CD4-positive, alpha-beta memory T cell (primary cell): ENCODE data around the gene NRG3. TPM values are rescaled to one million over a fixed set of nuclear protein-coding genes. Genes with fewer than 3 reads are reported as not detected.

Experiments used
- CTCF ChIA-PET: fragments of 350-600 bp; sonication (Branson Sonifier 250); formaldehyde crosslinking; loops from one replicate; lab custom pipeline; 2021; ENCODE audit warnings: inconsistent platforms; ENCODE audit not compliant: partially characterized antibody; lab: Charles Lee
- POLR2A ChIA-PET: fragments of 350-600 bp; sonication (Branson Sonifier 250); formaldehyde crosslinking; loops from one replicate; lab custom pipeline; 2021; ENCODE audit not compliant: partially characterized antibody; lab: Charles Lee
- DNase-seq, 5 donors: peaks; one replicate each; pipeline versions ENCODE4 v3.0.0 to v3.0.0-alpha.2; 2020 to 2022; ENCODE audit warnings: mixed read lengths in 1 of 5
- H3K27ac ChIP-seq: one replicate; pipeline ENCODE4 v1.7.0; 2013; ENCODE audit warnings: low read depth, low read length
- H3K27me3 ChIP-seq: 2 replicates; pipeline ENCODE4 v1.7.0; 2013; ENCODE audit warnings: mild to moderate bottlenecking, low read length, moderate library complexity; ENCODE audit not compliant: insufficient read depth
- H3K36me3 ChIP-seq: 2 replicates; pipeline ENCODE4 v1.7.0; 2013; ENCODE audit warnings: mild to moderate bottlenecking, low read length, moderate library complexity; ENCODE audit not compliant: insufficient read depth
- H3K4me1 ChIP-seq: 2 replicates; pipeline ENCODE4 v1.7.0; 2013; ENCODE audit warnings: mild to moderate bottlenecking, low read length, moderate library complexity; ENCODE audit not compliant: insufficient read depth
- H3K4me3 ChIP-seq, 2 donors: one replicate each; pipeline ENCODE4 v1.7.0; 2013; ENCODE audit warnings: low read length in 2 of 2, mild to moderate bottlenecking in 1 of 2
- H3K9me3 ChIP-seq, 2 donors: one replicate each; pipeline ENCODE4 v1.7.0; 2013; ENCODE audit warnings: low read length in 2 of 2, control low read depth in 1 of 2; ENCODE audit not compliant: control insufficient read depth in 1 of 2
- H3K27ac Mint-ChIP-seq, 7 donors: one replicate each; pipeline ENCODE4 v1.8.0; 2020 to 2021; ENCODE audit warnings: mixed read lengths in 7 of 7, mild to moderate bottlenecking in 6 of 7, inconsistent platforms in 3 of 7, moderate library complexity in 3 of 7
- H3K27me3 Mint-ChIP-seq, 2 donors: one replicate each; pipeline ENCODE4 v1.8.0; 2020 to 2021; ENCODE audit warnings: mixed read lengths in 2 of 2
- H3K36me3 Mint-ChIP-seq, 2 donors: one replicate each; pipeline ENCODE4 v1.8.0; 2020 to 2021; ENCODE audit warnings: mixed read lengths in 2 of 2, inconsistent platforms in 1 of 2, mild to moderate bottlenecking in 1 of 2
- H3K4me1 Mint-ChIP-seq, 4 donors: one replicate each; pipeline ENCODE4 v1.8.0; 2020 to 2021; ENCODE audit warnings: mixed read lengths in 4 of 4, mild to moderate bottlenecking in 1 of 4
- H3K4me3 Mint-ChIP-seq, 8 donors: one replicate each; pipeline ENCODE4 v1.8.0; 2020 to 2021; ENCODE audit warnings: mixed read lengths in 8 of 8, mild to moderate bottlenecking in 7 of 8, moderate library complexity in 6 of 8, inconsistent platforms in 3 of 8
- H3K9me3 Mint-ChIP-seq, 8 donors: one replicate each; pipeline ENCODE4 v1.8.0; 2020 to 2021; ENCODE audit warnings: mixed read lengths in 8 of 8, mild to moderate bottlenecking in 5 of 8, inconsistent platforms in 3 of 8, moderate library complexity in 1 of 8
- intact Hi-C: fragments of 100-400 bp; cut with micrococcal nuclease; formaldehyde crosslinking; loops from one replicate; pipeline ENCODE4 v1.15.1; 2023
- polyA plus RNA-seq, 2 donors: library from polyadenylated mRNA; unstranded; fragments of 300-500 nt; fragmentation: Illumina TruSeq; gene quantifications; one replicate each; pipeline ENCODE4 v1.2.3, GENCODE V29; 2021
- total RNA-seq, 2 experiments: library from RNA; stranded (reverse); gene quantifications; one replicate each; pipeline ENCODE4 v1.2.3, GENCODE V29; 2021

NRG3 gene
- total and polyA plus RNA-seq, 4 experiments from 2014 or later, result not detected

DNA sequence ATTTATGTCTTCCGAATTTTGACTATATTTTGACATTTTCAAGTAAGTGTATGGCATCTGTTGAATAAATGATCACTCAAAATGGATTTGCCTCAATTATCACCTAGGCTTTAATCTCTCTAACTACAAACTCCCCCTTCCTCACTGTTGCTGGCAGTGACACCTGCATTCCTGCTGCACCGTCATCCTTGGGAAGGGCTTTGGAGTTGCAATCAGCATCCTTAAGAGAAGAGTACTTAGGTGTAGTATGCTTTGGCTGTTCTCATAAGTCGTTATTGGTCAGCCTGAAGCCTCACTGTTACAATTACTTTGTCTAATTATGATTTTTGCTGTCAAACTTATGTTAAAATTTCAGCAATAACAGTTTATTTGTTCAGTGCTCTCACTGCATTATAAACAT, 415.0 kb downstream of the NRG3 start:
- H3K9me3 Mint-ChIP-seq, result peaks cover 0 to 10% (median 3%) of the 10 kb centered on the region in 8 donors
- CTCF ChIA-PET, result no interaction called here
- POLR2A ChIA-PET, result no interaction called here

DNA sequence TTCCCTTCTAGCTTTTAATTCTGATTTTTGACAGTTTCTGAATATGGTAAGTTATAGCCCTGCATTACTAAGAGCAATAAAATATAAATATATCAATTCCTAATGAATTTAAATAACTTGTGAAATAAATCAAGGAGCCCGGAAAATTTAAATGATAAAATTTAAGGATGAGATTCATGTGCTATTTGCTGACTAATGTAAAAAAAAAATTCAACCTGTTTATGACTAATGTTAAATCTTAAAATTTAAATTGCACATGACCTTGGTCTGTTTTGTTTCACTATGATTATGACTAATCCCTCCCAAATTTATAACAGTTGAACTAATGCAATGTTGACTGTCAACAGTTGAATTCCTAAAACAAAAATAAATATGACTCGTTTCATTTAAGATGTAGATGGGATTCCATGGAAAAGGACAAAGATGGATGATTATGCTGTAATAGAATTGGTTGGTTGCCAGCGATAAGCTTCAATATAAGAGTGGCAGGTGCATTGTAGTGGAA, 419.9 kb downstream of the NRG3 start:
- Histone ChIP-seq H3K9me3 (no peaks in the 10 kb centered on the region), H3K4me1 (no peaks in the 10 kb centered on the region), H3K27ac (no peak overlapping the region), H3K36me3 (no peaks in the 10 kb centered on the region), H3K4me3 (no peak overlapping the region), H3K27me3 (no peaks in the 10 kb centered on the region)
- no peaks in the 10 kb centered on the region for H3K4me1 Mint-ChIP-seq
- H3K36me3 Mint-ChIP-seq, result no peaks in the 10 kb centered on the region
- ChIA-PET POLR2A (no interaction called here), CTCF (no interaction called here)
- intact Hi-C loops, result no loop called here
- H3K9me3 Mint-ChIP-seq, result peaks cover 0 to 10% (median 6%) of the 10 kb centered on the region in 8 donors
- H3K27ac Mint-ChIP-seq, result no peak overlapping the region
- no peak overlapping the region for H3K4me3 Mint-ChIP-seq
- no peaks in the 10 kb centered on the region for H3K27me3 Mint-ChIP-seq
- no peak for DNase-seq

More for the DNA sequence above, 415.0 kb downstream of the NRG3 start:
- no peak overlapping the region for H3K4me3 ChIP-seq
- Mint-ChIP-seq H3K4me3 (no peak overlapping the region), H3K27ac (no peak overlapping the region), H3K36me3 (no peaks in the 10 kb centered on the region), H3K4me1 (no peaks in the 10 kb centered on the region), H3K27me3 (no peaks in the 10 kb centered on the region)
- no peaks in the 10 kb centered on the region for H3K9me3 ChIP-seq
- H3K4me1 ChIP-seq, result no peaks in the 10 kb centered on the region
- no peak for DNase-seq
- intact Hi-C loops, result no loop called here
- no peaks in the 10 kb centered on the region for H3K36me3 ChIP-seq
- H3K27me3 ChIP-seq, result no peaks in the 10 kb centered on the region
- H3K27ac ChIP-seq, result no peak overlapping the region

DNA sequence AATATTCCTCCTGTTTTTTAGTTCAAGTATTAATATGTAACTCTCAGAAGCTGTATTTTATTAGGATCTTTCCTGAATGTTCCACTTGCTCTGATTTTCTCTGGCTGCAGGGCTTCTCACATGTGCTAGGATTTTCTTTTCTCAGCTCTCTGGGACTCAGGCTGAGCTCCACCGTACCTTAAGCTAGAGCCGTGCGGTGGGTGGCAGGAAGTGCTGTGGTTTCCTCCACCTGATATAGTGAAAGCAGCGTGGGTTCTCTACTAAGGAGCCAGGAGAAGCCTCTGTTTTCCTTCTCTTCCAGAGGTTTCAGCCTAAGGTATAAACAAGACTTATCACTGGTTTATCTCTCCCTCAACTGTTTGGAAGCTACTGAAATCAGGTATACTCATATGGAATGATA, 433.6 kb downstream of the NRG3 start:
- H3K4me1 Mint-ChIP-seq, result no peaks in the 10 kb centered on the region
- no peaks in the 10 kb centered on the region for H3K36me3 Mint-ChIP-seq
- ChIA-PET CTCF (no interaction called here), POLR2A (no interaction called here)
- Histone ChIP-seq H3K4me1 (no peaks in the 10 kb centered on the region), H3K27ac (no peak overlapping the region), H3K9me3 (no peaks in the 10 kb centered on the region), H3K36me3 (no peaks in the 10 kb centered on the region), H3K27me3 (no peaks in the 10 kb centered on the region), H3K4me3 (no peak overlapping the region)
- H3K27ac Mint-ChIP-seq, result no peak overlapping the region
- intact Hi-C loops, result no loop called here
- no peak for DNase-seq
- H3K27me3 Mint-ChIP-seq, result no peaks in the 10 kb centered on the region
- no peak overlapping the region for H3K4me3 Mint-ChIP-seq
- H3K9me3 Mint-ChIP-seq, result peaks cover 0 to 14% (median 3%) of the 10 kb centered on the region in 8 donors

DNA sequence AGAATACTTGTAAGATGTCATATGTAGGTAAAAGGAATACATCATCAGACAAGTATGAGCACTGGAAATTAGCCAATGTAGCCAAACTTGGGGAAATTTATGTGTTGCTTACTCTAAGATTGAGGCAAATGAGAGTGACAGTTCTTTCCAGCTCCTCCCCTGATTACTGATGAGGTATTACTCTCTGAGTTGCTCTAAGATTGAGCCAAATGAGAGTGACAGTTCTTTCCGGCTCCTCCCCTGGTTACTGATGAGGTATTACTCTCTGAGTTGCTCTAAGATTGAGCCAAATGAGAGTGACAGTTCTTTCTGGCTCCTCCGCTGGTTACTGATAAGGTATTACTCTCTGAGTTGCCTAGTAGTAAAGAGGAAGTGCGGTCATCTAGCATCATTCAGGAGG, 435.8 kb downstream of the NRG3 start:
- no peak for DNase-seq
- Mint-ChIP-seq H3K4me1 (no peaks in the 10 kb centered on the region), H3K4me3 (no peak overlapping the region), H3K27ac (no peak overlapping the region), H3K36me3 (no peaks in the 10 kb centered on the region), H3K27me3 (no peaks in the 10 kb centered on the region), H3K9me3 (peaks cover 0 to 16% (median 3%) of the 10 kb centered on the region in 8 donors)
- Histone ChIP-seq H3K4me1 (no peaks in the 10 kb centered on the region), H3K4me3 (no peak overlapping the region), H3K36me3 (no peaks in the 10 kb centered on the region), H3K9me3 (no peaks in the 10 kb centered on the region), H3K27me3 (no peaks in the 10 kb centered on the region), H3K27ac (no peak overlapping the region)
- CTCF ChIA-PET, result no interaction called here
- POLR2A ChIA-PET, result no interaction called here
- intact Hi-C loops, result no loop called here

DNA sequence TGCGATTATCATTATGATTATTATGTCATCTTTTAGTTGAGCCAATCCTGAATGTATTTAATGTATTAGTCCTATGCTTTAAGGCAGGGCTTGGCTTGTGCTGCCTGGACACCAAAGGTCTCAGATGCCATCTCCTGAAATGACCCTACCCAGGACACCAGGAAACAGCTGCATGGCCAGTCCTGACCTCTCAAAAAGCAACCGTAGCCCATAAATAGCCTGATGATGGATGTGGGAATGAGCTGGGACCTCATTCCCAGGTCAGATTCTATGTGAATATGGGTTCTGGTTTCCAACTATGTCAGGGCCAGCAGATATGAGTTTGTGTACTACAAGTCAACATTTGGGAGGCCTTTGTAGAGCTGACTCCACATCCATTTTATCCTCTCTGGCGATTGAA, 438.4 kb downstream of the NRG3 start:
- Histone ChIP-seq H3K4me3 (no peak overlapping the region), H3K27me3 (no peaks in the 10 kb centered on the region), H3K36me3 (no peaks in the 10 kb centered on the region), H3K4me1 (no peaks in the 10 kb centered on the region), H3K9me3 (no peaks in the 10 kb centered on the region), H3K27ac (no peak overlapping the region)
- Mint-ChIP-seq H3K27me3 (no peaks in the 10 kb centered on the region), H3K36me3 (no peaks in the 10 kb centered on the region), H3K9me3 (peaks cover 0 to 13% (median 4%) of the 10 kb centered on the region in 8 donors), H3K4me1 (no peaks in the 10 kb centered on the region), H3K27ac (no peak overlapping the region), H3K4me3 (no peak overlapping the region)
- intact Hi-C loops, result no loop called here
- ChIA-PET CTCF (no interaction called here), POLR2A (no interaction called here)
- no peak for DNase-seq

DNA sequence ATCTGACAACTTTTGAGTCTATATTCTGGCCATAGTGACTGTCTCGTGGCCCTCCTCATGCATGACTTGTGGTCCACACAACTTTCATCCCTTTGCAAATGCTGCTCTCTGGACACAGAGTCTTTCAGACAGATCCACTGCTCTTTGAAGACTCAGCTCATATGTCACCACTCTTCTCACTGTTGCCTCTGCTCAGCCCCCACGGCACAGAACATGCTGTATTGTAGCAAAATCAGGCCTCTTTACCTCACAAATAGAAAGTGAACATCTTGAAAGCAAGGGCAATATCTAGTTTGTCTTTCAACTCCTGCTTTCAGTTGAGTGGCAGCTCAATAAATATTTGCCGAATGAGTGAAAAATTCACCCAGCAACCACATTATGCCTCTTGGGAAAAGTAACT, 443.5 kb downstream of the NRG3 start:
- intact Hi-C loops, result no loop called here
- peaks cover 0 to 10% (median 4%) of the 10 kb centered on the region in 8 donors for H3K9me3 Mint-ChIP-seq
- no peaks in the 10 kb centered on the region for H3K27me3 Mint-ChIP-seq
- Histone ChIP-seq H3K9me3 (no peaks in the 10 kb centered on the region), H3K36me3 (no peaks in the 10 kb centered on the region), H3K27me3 (no peaks in the 10 kb centered on the region), H3K27ac (no peak overlapping the region), H3K4me3 (no peak overlapping the region), H3K4me1 (no peaks in the 10 kb centered on the region)
- DNase-seq, result no peak
- H3K36me3 Mint-ChIP-seq, result no peaks in the 10 kb centered on the region
- H3K4me1 Mint-ChIP-seq, result no peaks in the 10 kb centered on the region
- ChIA-PET POLR2A (no interaction called here), CTCF (no interaction called here)
- H3K4me3 Mint-ChIP-seq, result no peak overlapping the region
- H3K27ac Mint-ChIP-seq, result no peak overlapping the region

DNA sequence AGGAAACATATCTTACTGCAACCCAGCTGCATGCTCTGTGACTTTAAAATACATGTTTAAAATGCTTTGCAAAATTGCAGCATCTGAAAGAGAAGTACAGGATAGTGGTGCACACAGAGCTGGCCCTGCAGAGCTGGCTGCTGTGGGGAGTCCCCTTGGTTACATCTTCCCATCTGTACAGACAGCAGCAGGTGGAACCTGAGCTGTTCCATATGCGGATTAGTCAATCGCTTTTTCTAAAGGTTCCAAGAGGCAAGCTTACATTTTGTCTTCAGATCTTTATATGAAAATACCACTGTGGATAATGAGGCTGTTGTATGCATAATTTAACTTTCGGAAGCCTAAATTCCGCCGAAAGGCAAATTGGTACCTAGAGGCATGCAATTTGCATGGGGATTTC, 444.1 kb downstream of the NRG3 start:
- Mint-ChIP-seq H3K27me3 (no peaks in the 10 kb centered on the region), H3K27ac (no peak overlapping the region), H3K4me3 (no peak overlapping the region), H3K4me1 (no peaks in the 10 kb centered on the region), H3K9me3 (peaks cover 0 to 7% (median 4%) of the 10 kb centered on the region in 8 donors), H3K36me3 (no peaks in the 10 kb centered on the region)
- no peaks in the 10 kb centered on the region for H3K36me3 ChIP-seq
- intact Hi-C loops, result no loop called here
- no peak overlapping the region for H3K27ac ChIP-seq
- no peaks in the 10 kb centered on the region for H3K9me3 ChIP-seq
- H3K4me3 ChIP-seq, result no peak overlapping the region
- no peaks in the 10 kb centered on the region for H3K4me1 ChIP-seq
- no peaks in the 10 kb centered on the region for H3K27me3 ChIP-seq
- DNase-seq, result no peak
- ChIA-PET CTCF (no interaction called here), POLR2A (no interaction called here)

DNA sequence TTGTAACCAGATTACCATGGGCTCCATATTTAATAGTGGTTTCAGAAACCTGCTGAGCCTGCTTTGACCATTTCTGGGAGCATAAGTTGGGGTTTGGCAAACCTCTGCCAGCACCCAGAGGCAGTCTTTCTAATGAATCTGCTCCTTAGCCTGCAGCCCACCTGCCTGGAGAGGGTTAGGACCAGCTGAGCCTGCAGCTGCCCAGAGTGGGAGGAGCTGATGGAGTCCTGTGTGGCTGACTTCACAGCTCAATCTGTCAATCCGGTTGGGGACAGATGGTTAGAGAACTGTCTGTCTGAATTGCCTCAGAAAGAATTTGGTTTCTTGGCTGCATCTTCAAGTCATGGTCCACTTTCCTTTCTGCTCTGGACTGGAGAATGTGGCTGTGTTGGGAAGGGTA, 444.6 kb downstream of the NRG3 start:
- POLR2A ChIA-PET, result no interaction called here
- no peak overlapping the region for H3K4me3 Mint-ChIP-seq
- CTCF ChIA-PET, result no interaction called here
- no peak overlapping the region for H3K4me3 ChIP-seq
- no peaks in the 10 kb centered on the region for H3K27me3 ChIP-seq
- no peaks in the 10 kb centered on the region for H3K27me3 Mint-ChIP-seq
- H3K4me1 ChIP-seq, result no peaks in the 10 kb centered on the region
- H3K36me3 Mint-ChIP-seq, result no peaks in the 10 kb centered on the region
- no peak overlapping the region for H3K27ac Mint-ChIP-seq
- no peak overlapping the region for H3K27ac ChIP-seq
- intact Hi-C loops, result no loop called here
- H3K36me3 ChIP-seq, result no peaks in the 10 kb centered on the region
- H3K4me1 Mint-ChIP-seq, result no peaks in the 10 kb centered on the region
- peaks cover 0 to 7% (median 4%) of the 10 kb centered on the region in 8 donors for H3K9me3 Mint-ChIP-seq
- DNase-seq, result no peak
- no peaks in the 10 kb centered on the region for H3K9me3 ChIP-seq
